Neutrophil (primary cell): ENCODE data around the gene TRA2B.

Experiments
- H3K27ac ChIP-seq: fragments of 200-600 bp; sonication (generic); 2 replicates; pipeline ENCODE4 v1.5.1; 2016; ENCODE audit warnings: mild to moderate bottlenecking, moderate library complexity
- H3K27me3 ChIP-seq: fragments of 200-600 bp; sonication (generic); 2 replicates; pipeline ENCODE4 v1.6.0; 2016; ENCODE audit warnings: mild to moderate bottlenecking
- H3K36me3 ChIP-seq: fragments of 200-600 bp; sonication (generic); 2 replicates; pipeline ENCODE4 v1.5.1; 2017
- H3K4me1 ChIP-seq, 2 experiments: fragments of 200-600 bp in 1 of 2; sonication (generic) in 1 of 2; 1 replicate in 1 of 2; 2 replicates in 1 of 2; pipeline versions ENCODE4 v1.5.1 to v1.6.1; 2013 to 2016; ENCODE audit warnings: low read depth in 1 of 2, low read length in 1 of 2, mild to moderate bottlenecking in 1 of 2, moderate library complexity in 1 of 2; ENCODE audit not compliant: control insufficient read depth in 1 of 2, insufficient read depth in 1 of 2
- H3K4me3 ChIP-seq, 2 experiments: fragments of 200-600 bp in 1 of 2; sonication (generic) in 1 of 2; 1 replicate in 1 of 2; 2 replicates in 1 of 2; pipeline ENCODE4 v1.5.1; 2013 to 2016; ENCODE audit warnings: low read depth in 1 of 2, low read length in 1 of 2, mild to moderate bottlenecking in 1 of 2, moderate library complexity in 1 of 2
- H3K9me3 ChIP-seq: fragments of 200-600 bp; sonication (generic); 2 replicates; pipeline ENCODE4 v1.5.1; 2016
- CTCF ChIP-seq: fragments of 200-600 bp; sonication (generic); IDR thresholded peaks from 2 replicates; pipeline ENCODE4 v1.5.1; 2016; ENCODE audit warnings: antibody characterized with exemption

TRA2B gene

GRCh38 chr3:185976100-185976499 lies 38.3 kb upstream of the TRA2B start:
- Histone ChIP-seq H3K9me3 (no peaks in the 10 kb centered on the region), H3K27me3 (no peaks in the 10 kb centered on the region), H3K27ac (no peak overlapping the region), H3K4me3 (no peak overlapping the region), H3K4me1 (no peaks in the 10 kb centered on the region), H3K36me3 (no peaks in the 10 kb centered on the region)
- TF ChIP-seq CTCF: no peak

- Histone ChIP-seq H3K4me3 (no peak overlapping the region), H3K36me3 (no peaks in the 10 kb centered on the region), H3K27ac (no peak overlapping the region), H3K9me3 (no peaks in the 10 kb centered on the region), H3K27me3 (no peaks in the 10 kb centered on the region), H3K4me1 (no peaks in the 10 kb centered on the region)
- TF ChIP-seq CTCF: no peak
Measured at GRCh38 chr3:185971579-185971978, 33.8 kb upstream of the TRA2B start.

- no peak overlapping the region for H3K4me3 ChIP-seq
- H3K9me3 ChIP-seq: no peaks in the 10 kb centered on the region
- no peak overlapping the region for H3K27ac ChIP-seq
- H3K36me3 ChIP-seq: no peaks in the 10 kb centered on the region
- H3K4me1 ChIP-seq: no peaks in the 10 kb centered on the region
- no peak for TF ChIP-seq CTCF
- H3K27me3 ChIP-seq: no peaks in the 10 kb centered on the region
Measured at GRCh38 chr3:185968168-185968567, 30.4 kb upstream of the TRA2B start.

- no peaks in the 10 kb centered on the region for H3K27me3 ChIP-seq
- H3K9me3 ChIP-seq: no peaks in the 10 kb centered on the region
- no peak overlapping the region for H3K27ac ChIP-seq
- no peaks in the 10 kb centered on the region for H3K4me1 ChIP-seq
- no peaks in the 10 kb centered on the region for H3K36me3 ChIP-seq
- H3K4me3 ChIP-seq: no peak overlapping the region
- TF ChIP-seq CTCF: no peak
Measured at GRCh38 chr3:185966655-185967054, 28.8 kb upstream of the TRA2B start.

- TF ChIP-seq CTCF: no peak
- no peaks in the 10 kb centered on the region for H3K9me3 ChIP-seq
- H3K27ac ChIP-seq: no peak overlapping the region
- H3K4me3 ChIP-seq: no peak overlapping the region
- H3K4me1 ChIP-seq: no peaks in the 10 kb centered on the region
- no peaks in the 10 kb centered on the region for H3K27me3 ChIP-seq
- no peaks in the 10 kb centered on the region for H3K36me3 ChIP-seq
Measured at GRCh38 chr3:185965496-185965895, 27.7 kb upstream of the TRA2B start.

- no peaks in the 10 kb centered on the region for H3K27me3 ChIP-seq
- H3K4me1 ChIP-seq: peaks cover 12 to 15% of the 10 kb centered on the region in 2 experiments
- no peaks in the 10 kb centered on the region for H3K9me3 ChIP-seq
- no peak overlapping the region for H3K4me3 ChIP-seq
- no peak overlapping the region for H3K27ac ChIP-seq
- H3K36me3 ChIP-seq: no peaks in the 10 kb centered on the region
- TF ChIP-seq CTCF: no peak
Measured at GRCh38 chr3:185961675-185962232, 23.9 kb upstream of the TRA2B start.
